HEK293 (cell line): ENCODE measurements around the gene GRIP1.
A peak's percentile ranks its signal among the peaks of the same experiment; 100 is the strongest.

Experiments used
- CTCF ChIA-PET: fragments of 350-600 bp; formaldehyde crosslinking; extraction: SDS; loops from one replicate; lab custom pipeline; 2021; ENCODE audit warnings: antibody characterized with exemption; lab: Yijun Ruan, JAX
- POLR2A ChIA-PET: fragments of 300-600 bp; formaldehyde crosslinking; extraction: SDS; loops from one replicate; lab custom pipeline; 2020; ENCODE audit warnings: antibody characterized with exemption, inconsistent platforms; lab: Yijun Ruan, JAX
- H3K27ac ChIP-seq: fragments of 200-500 bp; sonication (Bioruptor generic); 2 replicates; pipeline ENCODE4 v1.5.1; 2014; ENCODE audit warnings: low read depth, low read length, control low read depth, inconsistent platforms; ENCODE audit errors: extremely low read depth
- H3K36me3 ChIP-seq, 2 experiments: fragments of 200-500 bp in 1 of 2; sonication (Bioruptor generic) in 1 of 2; 1 replicate in 1 of 2; 2 replicates in 1 of 2; pipeline ENCODE4 v1.5.1; 2014 to 2017; ENCODE audit warnings: inconsistent platforms in 2 of 2, low read length in 2 of 2; ENCODE audit not compliant: control insufficient read depth in 2 of 2, insufficient read depth in 1 of 2
- H3K4me1 ChIP-seq: fragments of 200-500 bp; sonication (Bioruptor generic); 2 replicates; pipeline ENCODE4 v1.5.1; 2014; ENCODE audit warnings: mild to moderate bottlenecking, low read length, inconsistent platforms; ENCODE audit not compliant: control insufficient read depth, insufficient read depth
- H3K4me3 ChIP-seq: 2 replicates; pipeline ENCODE4 v1.5.1; 2011; ENCODE audit warnings: low read depth, mild to moderate bottlenecking, control low read depth, low read length, moderate library complexity
- H3K9me3 ChIP-seq: fragments of 200-500 bp; sonication (Bioruptor generic); 2 replicates; pipeline ENCODE4 v1.5.1; 2014; ENCODE audit warnings: low read depth, low read length, inconsistent platforms; ENCODE audit not compliant: control insufficient read depth, insufficient read depth
- BCL11B ChIP-seq: fragments of 450-650 bp; formaldehyde crosslinking; IDR thresholded peaks from 2 replicates; pipeline ENCODE4 v1.5.1; 2016; ENCODE audit warnings: low read depth, missing biosample characterization, missing genetic modification characterization
- IKZF3 ChIP-seq: fragments of 450-650 bp; IDR thresholded peaks from 2 replicates; pipeline ENCODE4 v1.5.0; 2018; ENCODE audit warnings: missing biosample characterization, mild to moderate bottlenecking, missing genetic modification characterization, moderate library complexity
- KLF16 ChIP-seq: fragments of 450-650 bp; formaldehyde crosslinking; IDR thresholded peaks from 2 replicates; pipeline ENCODE4 v1.5.1; 2017; ENCODE audit warnings: missing biosample characterization, missing genetic modification characterization
- MYNN ChIP-seq: fragments of 450-650 bp; formaldehyde crosslinking; IDR thresholded peaks from 2 replicates; pipeline ENCODE4 v1.5.1; 2016; ENCODE audit warnings: missing biosample characterization, missing genetic modification characterization, borderline replicate concordance
- REPIN1 ChIP-seq: fragments of 450-650 bp; formaldehyde crosslinking; IDR thresholded peaks from 2 replicates; pipeline ENCODE4 v1.5.1; 2017; ENCODE audit warnings: missing biosample characterization, missing genetic modification characterization, low read depth
- ZBTB17 ChIP-seq: fragments of 450-650 bp; formaldehyde crosslinking; IDR thresholded peaks from 2 replicates; pipeline ENCODE4 v1.5.1; 2016; ENCODE audit warnings: missing biosample characterization, missing genetic modification characterization
- ZEB2 ChIP-seq: fragments of 450-650 bp; formaldehyde crosslinking; IDR thresholded peaks from 2 replicates; pipeline ENCODE4 v1.5.1; 2016; ENCODE audit warnings: missing biosample characterization, missing genetic modification characterization
- ZFP37 ChIP-seq: fragments of 450-650 bp; formaldehyde crosslinking; IDR thresholded peaks from 2 replicates; pipeline ENCODE4 v1.5.1; 2016; ENCODE audit warnings: missing biosample characterization, missing genetic modification characterization
- ZIC2 ChIP-seq: fragments of 450-650 bp; formaldehyde crosslinking; IDR thresholded peaks from 2 replicates; pipeline ENCODE4 v1.5.1; 2016; ENCODE audit warnings: missing biosample characterization, missing genetic modification characterization
- ZNF10 ChIP-seq: fragments of 450-650 bp; formaldehyde crosslinking; IDR thresholded peaks from 2 replicates; pipeline ENCODE4 v1.5.1; 2017; ENCODE audit warnings: missing biosample characterization, missing genetic modification characterization
- ZNF146 ChIP-seq: fragments of 450-650 bp; formaldehyde crosslinking; IDR thresholded peaks from 2 replicates; pipeline ENCODE4 v1.5.1; 2016; ENCODE audit warnings: missing biosample characterization, missing genetic modification characterization
- ZNF169 ChIP-seq: fragments of 450-650 bp; formaldehyde crosslinking; IDR thresholded peaks from 2 replicates; pipeline ENCODE4 v1.5.1; 2016; ENCODE audit warnings: missing biosample characterization, missing genetic modification characterization
- ZNF2 ChIP-seq: fragments of 450-650 bp; formaldehyde crosslinking; IDR thresholded peaks from 2 replicates; pipeline ENCODE4 v1.5.1; 2016; ENCODE audit warnings: missing biosample characterization, missing genetic modification characterization
- ZNF211 ChIP-seq: fragments of 450-650 bp; formaldehyde crosslinking; IDR thresholded peaks from 2 replicates; pipeline ENCODE4 v1.5.1; 2016; ENCODE audit warnings: low read depth, missing biosample characterization, missing genetic modification characterization
- ZNF239 ChIP-seq: fragments of 450-650 bp; formaldehyde crosslinking; IDR thresholded peaks from 2 replicates; pipeline ENCODE4 v1.5.1; 2016; ENCODE audit warnings: missing biosample characterization, missing genetic modification characterization
- ZNF24 ChIP-seq: fragments of 450-650 bp; formaldehyde crosslinking; IDR thresholded peaks from 2 replicates; pipeline ENCODE4 v1.5.1; 2016; ENCODE audit warnings: missing biosample characterization, missing genetic modification characterization
- ZNF335 ChIP-seq: fragments of 450-650 bp; formaldehyde crosslinking; conservative IDR thresholded peaks from 2 replicates; pipeline ENCODE4 v1.5.1; 2016; ENCODE audit warnings: missing biosample characterization, missing genetic modification characterization
- ZNF341 ChIP-seq: fragments of 450-650 bp; formaldehyde crosslinking; IDR thresholded peaks from 2 replicates; pipeline ENCODE4; 2016; ENCODE audit warnings: low read depth, missing biosample characterization, missing genetic modification characterization
- ZNF600 ChIP-seq: fragments of 450-650 bp; formaldehyde crosslinking; IDR thresholded peaks from 2 replicates; pipeline ENCODE4 v1.5.1; 2016; ENCODE audit warnings: missing biosample characterization, missing genetic modification characterization
- ZNF610 ChIP-seq: fragments of 450-650 bp; formaldehyde crosslinking; IDR thresholded peaks from 2 replicates; pipeline ENCODE4 v1.5.1; 2016; ENCODE audit warnings: missing biosample characterization, missing genetic modification characterization, borderline replicate concordance
- ZNF623 ChIP-seq: fragments of 450-650 bp; formaldehyde crosslinking; IDR thresholded peaks from 2 replicates; pipeline ENCODE4 v1.5.1; 2016; ENCODE audit warnings: missing biosample characterization, missing genetic modification characterization
- ZNF624 ChIP-seq: fragments of 450-650 bp; formaldehyde crosslinking; IDR thresholded peaks from 2 replicates; pipeline ENCODE4 v1.5.1; 2017; ENCODE audit warnings: missing biosample characterization, missing genetic modification characterization
- ZNF629 ChIP-seq: fragments of 450-650 bp; formaldehyde crosslinking; IDR thresholded peaks from 2 replicates; pipeline ENCODE4 v1.5.1; 2017; ENCODE audit warnings: missing biosample characterization, missing genetic modification characterization
- ZNF664 ChIP-seq: fragments of 450-650 bp; formaldehyde crosslinking; IDR thresholded peaks from 2 replicates; pipeline ENCODE4 v1.5.1; 2016; ENCODE audit warnings: missing biosample characterization, missing genetic modification characterization
- ZNF792 ChIP-seq: fragments of 450-650 bp; formaldehyde crosslinking; IDR thresholded peaks from 2 replicates; pipeline ENCODE4 v1.5.1; 2016; ENCODE audit warnings: missing biosample characterization, missing genetic modification characterization
- TF ChIP-seq, protein P1 (sequence below): fragments of 450-650 bp; formaldehyde crosslinking; IDR thresholded peaks from 2 replicates; pipeline ENCODE4 v1.5.1; 2016; ENCODE audit warnings: missing biosample characterization, missing genetic modification characterization
- TF ChIP-seq, protein P2 (sequence below): fragments of 450-650 bp; formaldehyde crosslinking; IDR thresholded peaks from 2 replicates; pipeline ENCODE4 v1.5.1; 2016; ENCODE audit warnings: missing biosample characterization, missing genetic modification characterization
- TF ChIP-seq, protein P3 (sequence below): fragments of 450-650 bp; formaldehyde crosslinking; conservative IDR thresholded peaks from 2 replicates; pipeline ENCODE4 v1.5.1; 2016; ENCODE audit warnings: low read depth, missing biosample characterization, missing genetic modification characterization
- TF ChIP-seq, protein P4 (sequence below): fragments of 450-650 bp; formaldehyde crosslinking; IDR thresholded peaks from 2 replicates; pipeline ENCODE4 v1.5.1; 2016; ENCODE audit warnings: missing biosample characterization, missing genetic modification characterization

GRIP1 gene

DNA sequence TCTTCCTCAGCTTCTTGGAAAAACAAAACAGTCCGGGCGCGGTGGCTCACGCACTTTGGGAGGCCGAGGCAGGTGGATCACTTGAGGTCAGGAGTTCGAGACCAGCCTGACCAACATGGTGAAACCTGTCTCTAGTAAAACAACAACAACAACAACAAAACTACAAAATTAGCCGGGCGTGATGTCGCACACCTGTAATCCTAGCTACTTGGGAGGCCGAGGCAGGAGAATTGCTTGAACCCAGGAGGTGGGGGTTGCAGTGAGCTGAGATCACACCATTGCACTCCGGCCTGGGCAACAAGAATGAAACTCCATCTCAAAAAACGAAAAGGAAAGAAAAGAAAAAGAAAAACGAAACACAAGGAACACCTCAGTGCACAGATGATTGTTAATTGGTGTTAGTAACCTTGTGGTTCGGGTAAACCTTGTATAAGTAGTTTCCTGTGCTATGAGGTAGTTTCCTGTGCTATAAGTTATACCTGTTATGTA is 375.5 kb downstream of the GRIP1 start (continued):
- TF ChIP-seq ZNF239 (tag by site-specific recombination) (peak; percentile 59; the same call in 1 of the 2 replicates), ZNF610 (tag by site-specific recombination) (peak; percentile 13; the same call in 1 of the 2 replicates), ZNF2 (tag by site-specific recombination) (0 out of 2 replicates have a peak, but pooled peaks have one; percentile 63), ZNF629 (tag by site-specific recombination) (0 out of 2 replicates have a peak, but pooled peaks have one; percentile 25), REPIN1 (tag by site-specific recombination) (0 out of 2 replicates have a peak, but pooled peaks have one; percentile 64), ZNF792 (tag by site-specific recombination) (peak; percentile 83), ZNF600 (tag by site-specific recombination) (peak; percentile 72; the same call in 1 of the 2 replicates)
- TF ChIP-seq, all 188 proteins: peak for 18; not testable (repeated sequence) for 170

DNA sequence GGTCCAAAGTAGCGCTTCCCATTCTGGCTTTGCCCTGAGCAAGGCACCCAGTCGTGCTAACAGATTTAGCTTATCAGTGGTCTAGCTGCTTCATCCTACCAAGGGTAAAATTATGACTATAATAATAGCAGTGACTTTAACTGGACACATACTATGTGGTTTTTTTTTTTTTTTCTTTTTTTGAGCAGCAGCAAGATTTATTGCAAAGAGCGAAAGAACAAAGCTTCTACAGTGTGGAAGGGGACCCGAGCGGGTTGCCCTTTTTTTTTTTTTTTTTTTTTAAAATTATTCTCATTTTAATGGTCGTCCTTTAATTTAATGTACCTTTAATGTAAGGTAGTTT is 376.1 kb downstream of the GRIP1 start:
- H3K36me3 ChIP-seq, result peaks cover 8 to 9% of the 10 kb centered on the region in 2 experiments
- H3K9me3 ChIP-seq, result no peaks in the 10 kb centered on the region
- CTCF ChIA-PET, result interaction anchor here (0.6 to 1.1 kb wide), 4 partner anchors 13 to 156 kb away, joined by 3 read pairs; no protein-coding TSS in a partner anchor
- no peaks in the 10 kb centered on the region for H3K4me1 ChIP-seq
- peak overlapping the region; percentile 81 for H3K27ac ChIP-seq
- H3K4me3 ChIP-seq, result peak overlapping the region; percentile 85
- POLR2A ChIA-PET, result interaction anchor here (0.6 to 2.1 kb wide), 14 partner anchors 9 to 1858 kb away, joined by 3 to 22 read pairs (median 4); partner anchors contain the start of genes LLPH and TMBIM4
- TF ChIP-seq ZNF335 (tag by site-specific recombination) (peak; percentile 75), ZNF10 (tag by site-specific recombination) (no peak), ZNF624 (tag by site-specific recombination) (no peak), ZNF169 (no peak), ZNF211 (tag by site-specific recombination) (no peak), ZEB2 (tag by site-specific recombination) (peak; percentile 13; the same call in 1 of the 2 replicates), ZNF664 (tag by site-specific recombination) (peak; percentile 95), ZNF623 (tag by site-specific recombination) (no peak), ZIC2 (peak; percentile 70; the same call in 1 of the 2 replicates), MYNN (tag by site-specific recombination) (no peak), IKZF3 (tag by site-specific recombination) (no peak), ZNF341 (tag by site-specific recombination) (no peak), ZFP37 (tag by site-specific recombination) (0 out of 2 replicates have a peak, but pooled peaks have one; percentile 2), ZNF24 (tag by site-specific recombination) (0 out of 2 replicates have a peak, but pooled peaks have one; percentile 3), BCL11B (no peak), ZNF146 (no peak), KLF16 (tag by site-specific recombination) (no peak), ZBTB17 (peak; percentile 6; the same call in 1 of the 2 replicates)
- TF ChIP-seq, protein P1, sequence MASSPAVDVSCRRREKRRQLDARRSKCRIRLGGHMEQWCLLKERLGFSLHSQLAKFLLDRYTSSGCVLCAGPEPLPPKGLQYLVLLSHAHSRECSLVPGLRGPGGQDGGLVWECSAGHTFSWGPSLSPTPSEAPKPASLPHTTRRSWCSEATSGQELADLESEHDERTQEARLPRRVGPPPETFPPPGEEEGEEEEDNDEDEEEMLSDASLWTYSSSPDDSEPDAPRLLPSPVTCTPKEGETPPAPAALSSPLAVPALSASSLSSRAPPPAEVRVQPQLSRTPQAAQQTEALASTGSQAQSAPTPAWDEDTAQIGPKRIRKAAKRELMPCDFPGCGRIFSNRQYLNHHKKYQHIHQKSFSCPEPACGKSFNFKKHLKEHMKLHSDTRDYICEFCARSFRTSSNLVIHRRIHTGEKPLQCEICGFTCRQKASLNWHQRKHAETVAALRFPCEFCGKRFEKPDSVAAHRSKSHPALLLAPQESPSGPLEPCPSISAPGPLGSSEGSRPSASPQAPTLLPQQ (tag by site-specific recombination), result no peak
- TF ChIP-seq, protein P2, sequence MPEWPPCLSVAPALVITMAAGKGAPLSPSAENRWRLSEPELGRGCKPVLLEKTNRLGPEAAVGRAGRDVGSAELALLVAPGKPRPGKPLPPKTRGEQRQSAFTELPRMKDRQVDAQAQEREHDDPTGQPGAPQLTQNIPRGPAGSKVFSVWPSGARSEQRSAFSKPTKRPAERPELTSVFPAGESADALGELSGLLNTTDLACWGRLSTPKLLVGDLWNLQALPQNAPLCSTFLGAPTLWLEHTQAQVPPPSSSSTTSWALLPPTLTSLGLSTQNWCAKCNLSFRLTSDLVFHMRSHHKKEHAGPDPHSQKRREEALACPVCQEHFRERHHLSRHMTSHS (tag by site-specific recombination), result no peak
- TF ChIP-seq, protein P3, sequence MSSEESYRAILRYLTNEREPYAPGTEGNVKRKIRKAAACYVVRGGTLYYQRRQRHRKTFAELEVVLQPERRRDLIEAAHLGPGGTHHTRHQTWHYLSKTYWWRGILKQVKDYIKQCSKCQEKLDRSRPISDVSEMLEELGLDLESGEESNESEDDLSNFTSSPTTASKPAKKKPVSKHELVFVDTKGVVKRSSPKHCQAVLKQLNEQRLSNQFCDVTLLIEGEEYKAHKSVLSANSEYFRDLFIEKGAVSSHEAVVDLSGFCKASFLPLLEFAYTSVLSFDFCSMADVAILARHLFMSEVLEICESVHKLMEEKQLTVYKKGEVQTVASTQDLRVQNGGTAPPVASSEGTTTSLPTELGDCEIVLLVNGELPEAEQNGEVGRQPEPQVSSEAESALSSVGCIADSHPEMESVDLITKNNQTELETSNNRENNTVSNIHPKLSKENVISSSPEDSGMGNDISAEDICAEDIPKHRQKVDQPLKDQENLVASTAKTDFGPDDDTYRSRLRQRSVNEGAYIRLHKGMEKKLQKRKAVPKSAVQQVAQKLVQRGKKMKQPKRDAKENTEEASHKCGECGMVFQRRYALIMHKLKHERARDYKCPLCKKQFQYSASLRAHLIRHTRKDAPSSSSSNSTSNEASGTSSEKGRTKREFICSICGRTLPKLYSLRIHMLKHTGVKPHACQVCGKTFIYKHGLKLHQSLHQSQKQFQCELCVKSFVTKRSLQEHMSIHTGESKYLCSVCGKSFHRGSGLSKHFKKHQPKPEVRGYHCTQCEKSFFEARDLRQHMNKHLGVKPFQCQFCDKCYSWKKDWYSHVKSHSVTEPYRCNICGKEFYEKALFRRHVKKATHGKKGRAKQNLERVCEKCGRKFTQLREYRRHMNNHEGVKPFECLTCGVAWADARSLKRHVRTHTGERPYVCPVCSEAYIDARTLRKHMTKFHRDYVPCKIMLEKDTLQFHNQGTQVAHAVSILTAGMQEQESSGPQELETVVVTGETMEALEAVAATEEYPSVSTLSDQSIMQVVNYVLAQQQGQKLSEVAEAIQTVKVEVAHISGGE (tag by site-specific recombination), result 0 out of 2 replicates have a peak, but pooled peaks have one; percentile 6
- TF ChIP-seq, protein P4, sequence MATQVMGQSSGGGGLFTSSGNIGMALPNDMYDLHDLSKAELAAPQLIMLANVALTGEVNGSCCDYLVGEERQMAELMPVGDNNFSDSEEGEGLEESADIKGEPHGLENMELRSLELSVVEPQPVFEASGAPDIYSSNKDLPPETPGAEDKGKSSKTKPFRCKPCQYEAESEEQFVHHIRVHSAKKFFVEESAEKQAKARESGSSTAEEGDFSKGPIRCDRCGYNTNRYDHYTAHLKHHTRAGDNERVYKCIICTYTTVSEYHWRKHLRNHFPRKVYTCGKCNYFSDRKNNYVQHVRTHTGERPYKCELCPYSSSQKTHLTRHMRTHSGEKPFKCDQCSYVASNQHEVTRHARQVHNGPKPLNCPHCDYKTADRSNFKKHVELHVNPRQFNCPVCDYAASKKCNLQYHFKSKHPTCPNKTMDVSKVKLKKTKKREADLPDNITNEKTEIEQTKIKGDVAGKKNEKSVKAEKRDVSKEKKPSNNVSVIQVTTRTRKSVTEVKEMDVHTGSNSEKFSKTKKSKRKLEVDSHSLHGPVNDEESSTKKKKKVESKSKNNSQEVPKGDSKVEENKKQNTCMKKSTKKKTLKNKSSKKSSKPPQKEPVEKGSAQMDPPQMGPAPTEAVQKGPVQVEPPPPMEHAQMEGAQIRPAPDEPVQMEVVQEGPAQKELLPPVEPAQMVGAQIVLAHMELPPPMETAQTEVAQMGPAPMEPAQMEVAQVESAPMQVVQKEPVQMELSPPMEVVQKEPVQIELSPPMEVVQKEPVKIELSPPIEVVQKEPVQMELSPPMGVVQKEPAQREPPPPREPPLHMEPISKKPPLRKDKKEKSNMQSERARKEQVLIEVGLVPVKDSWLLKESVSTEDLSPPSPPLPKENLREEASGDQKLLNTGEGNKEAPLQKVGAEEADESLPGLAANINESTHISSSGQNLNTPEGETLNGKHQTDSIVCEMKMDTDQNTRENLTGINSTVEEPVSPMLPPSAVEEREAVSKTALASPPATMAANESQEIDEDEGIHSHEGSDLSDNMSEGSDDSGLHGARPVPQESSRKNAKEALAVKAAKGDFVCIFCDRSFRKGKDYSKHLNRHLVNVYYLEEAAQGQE, result peak; percentile 36; the same call in 1 of the 2 replicates
